H1 (cell line): Measurements from ENCODE around the gene TDRKH. TPM values are rescaled to one million over a fixed set of nuclear protein-coding genes. Genes with fewer than 3 reads are reported as not detected.

Source experiments
- CTCF ChIA-PET: fragments of 300-600 bp; sonication (Branson Sonifier 250); formaldehyde crosslinking; loops from one replicate; lab custom pipeline; 2021; ENCODE audit not compliant: partially characterized antibody; lab: Charles Lee
- POLR2A ChIA-PET: fragments of 300-600 bp; sonication (Branson Sonifier 250); formaldehyde crosslinking; loops from one replicate; lab custom pipeline; 2021; ENCODE audit warnings: inconsistent platforms; ENCODE audit not compliant: partially characterized antibody; lab: Charles Lee
- DNase-seq, 2 experiments: peaks; one replicate each; pipeline versions ENCODE4 v3.0.0 to v3.0.0-alpha.2; 2010 to 2022; ENCODE audit warnings: low spot score in 2 of 2, low read depth in 1 of 2, mixed read lengths in 1 of 2
- FAIRE-seq: peaks from 2 replicates; lab custom pipeline; 2011; peaks lifted over from hg19 to GRCh38; lab: Jason Lieb, UNC
- H2AFZ ChIP-seq: 2 replicates; pipeline ENCODE4 v1.8.1; 2012; ENCODE audit warnings: low read length, inconsistent platforms
- H2AK5ac ChIP-seq: 2 replicates; pipeline ENCODE4 v1.6.1; 2013; ENCODE audit warnings: low read depth, low read length
- H2BK120ac ChIP-seq: replicated peaks from 2 replicates; pipeline ENCODE3; 2013; ENCODE audit warnings: low read depth, low read length, inconsistent platforms
- H2BK12ac ChIP-seq: 2 replicates; pipeline ENCODE4 v1.6.1; 2013; ENCODE audit warnings: low read depth, low read length
- H2BK15ac ChIP-seq: 2 replicates; pipeline ENCODE4 v1.6.1; 2013; ENCODE audit warnings: low read length
- H2BK20ac ChIP-seq: 2 replicates; pipeline ENCODE4 v1.6.1; 2013; ENCODE audit warnings: low read length
- H2BK5ac ChIP-seq: 2 replicates; pipeline ENCODE4 v1.6.1; 2013; ENCODE audit warnings: low read depth, low read length
- H3K14ac ChIP-seq: 2 replicates; pipeline ENCODE4 v1.6.1; 2013; ENCODE audit warnings: inconsistent platforms; ENCODE audit not compliant: insufficient read length
- H3K18ac ChIP-seq: 2 replicates; pipeline ENCODE4 v1.6.1; 2013; ENCODE audit warnings: low read length; ENCODE audit errors: extremely low read depth
- H3K23ac ChIP-seq: 2 replicates; pipeline ENCODE4 v1.6.1; 2013; ENCODE audit warnings: inconsistent platforms; ENCODE audit not compliant: insufficient read length
- H3K23me2 ChIP-seq: 2 replicates; pipeline ENCODE4 v1.6.1; 2013; ENCODE audit warnings: low read depth, low read length
- H3K27ac ChIP-seq: 2 replicates; pipeline ENCODE4 v1.6.1; 2011; ENCODE audit warnings: low read depth, low read length, inconsistent platforms
- H3K27me3 ChIP-seq, 4 experiments: replicated peaks in 1 of 4; 1 replicate in 1 of 4; 2 replicates in 3 of 4; pipeline versions ENCODE4 v1.6.1 to v1.8.1; 2011 to 2013; ENCODE audit warnings: low read length in 3 of 4, mild to moderate bottlenecking in 3 of 4, inconsistent platforms in 2 of 4, mixed read lengths in 2 of 4, moderate library complexity in 1 of 4; ENCODE audit not compliant: control insufficient read depth in 3 of 4, insufficient read depth in 3 of 4; ENCODE audit errors: extremely low read depth in 1 of 4
- H3K36me3 ChIP-seq, 4 experiments: 2 replicates each; pipeline versions ENCODE4 v1.6.1 to v1.8.1; 2011 to 2013; ENCODE audit warnings: mild to moderate bottlenecking in 4 of 4, low read length in 3 of 4, moderate library complexity in 2 of 4, control low read depth in 1 of 4, inconsistent platforms in 1 of 4; ENCODE audit not compliant: insufficient read depth in 4 of 4, control insufficient read depth in 2 of 4
- H3K4ac ChIP-seq: replicated peaks from 2 replicates; pipeline ENCODE3; 2013; ENCODE audit warnings: low read length, low read depth, mixed read lengths, inconsistent platforms; ENCODE audit not compliant: insufficient read length
- H3K4me1 ChIP-seq, 4 experiments: replicated peaks in 1 of 4; 1 replicate in 1 of 4; 2 replicates in 3 of 4; pipeline versions ENCODE4 v1.6.1 to v1.8.1; 2011 to 2013; ENCODE audit warnings: low read length in 3 of 4, inconsistent platforms in 2 of 4, mixed read lengths in 1 of 4; ENCODE audit not compliant: insufficient read depth in 4 of 4, control insufficient read depth in 3 of 4
- H3K4me2 ChIP-seq, 2 experiments: 2 replicates each; pipeline versions ENCODE4 v1.6.1 to v1.8.1; 2011 to 2013; ENCODE audit warnings: low read depth in 2 of 2, low read length in 2 of 2, control low read depth in 1 of 2, inconsistent platforms in 1 of 2, mild to moderate bottlenecking in 1 of 2; ENCODE audit not compliant: insufficient read depth in 1 of 2
- H3K4me3 ChIP-seq, 4 experiments: fragments of 200-600, 300-600 bp in 1 of 4; sonication (generic), shearing (Covaris generic), sonication (Bioruptor Twin) in 1 of 4; 2 replicates each; pipeline versions ENCODE4 v1.5.1 to v1.8.1; 2011 to 2016; ENCODE audit warnings: low read length in 4 of 4, low read depth in 3 of 4, control low read depth in 2 of 4, inconsistent platforms in 2 of 4, mild to moderate bottlenecking in 2 of 4, mixed read lengths in 1 of 4, moderate library complexity in 1 of 4; ENCODE audit not compliant: insufficient read depth in 2 of 4; ENCODE audit errors: extremely low read depth in 1 of 4
- H3K56ac ChIP-seq: replicated peaks from 2 replicates; pipeline ENCODE3; 2013; ENCODE audit warnings: low read depth, mild to moderate bottlenecking, mixed read lengths, low read length, inconsistent platforms; ENCODE audit not compliant: insufficient read length
- H3K79me1 ChIP-seq: 2 replicates; pipeline ENCODE4 v1.6.1; 2013; ENCODE audit warnings: low read depth, low read length, control low read depth
- H3K79me2 ChIP-seq, 2 experiments: 2 replicates each; pipeline versions ENCODE4 v1.6.1 to v1.8.1; 2012 to 2013; ENCODE audit warnings: low read length in 2 of 2, mild to moderate bottlenecking in 2 of 2, inconsistent platforms in 1 of 2; ENCODE audit not compliant: insufficient read depth in 2 of 2, control insufficient read depth in 1 of 2
- H3K9ac ChIP-seq, 4 experiments: replicated peaks in 1 of 4; 1 replicate in 1 of 4; 2 replicates in 3 of 4; pipeline versions ENCODE4 v1.6.1 to v1.8.1; 2011 to 2013; ENCODE audit warnings: low read depth in 3 of 4, low read length in 3 of 4, control low read depth in 2 of 4, mild to moderate bottlenecking in 2 of 4, moderate library complexity in 2 of 4, inconsistent platforms in 1 of 4; ENCODE audit errors: extremely low read depth in 1 of 4
- H3K9me3 ChIP-seq, 2 experiments: 2 replicates each; pipeline versions ENCODE4 v1.6.1 to v1.8.1; 2012 to 2013; ENCODE audit warnings: mild to moderate bottlenecking in 2 of 2, moderate library complexity in 2 of 2, control low read depth in 1 of 2, inconsistent platforms in 1 of 2, low read depth in 1 of 2, low read length in 1 of 2, mixed read lengths in 1 of 2; ENCODE audit not compliant: insufficient read depth in 2 of 2
- H4K20me1 ChIP-seq, 2 experiments: replicated peaks in 1 of 2; 2 replicates each; pipeline versions ENCODE3 to v1.8.1; 2011 to 2013; ENCODE audit warnings: inconsistent platforms in 2 of 2, low read length in 2 of 2, mild to moderate bottlenecking in 1 of 2; ENCODE audit not compliant: insufficient read depth in 2 of 2, control insufficient read depth in 1 of 2
- H4K5ac ChIP-seq: 2 replicates; pipeline ENCODE4 v1.6.1; 2013; ENCODE audit warnings: low read length, low read depth, mixed read lengths, inconsistent platforms; ENCODE audit not compliant: insufficient read length
- H4K8ac ChIP-seq: 2 replicates; pipeline ENCODE4 v1.8.0; 2013; ENCODE audit warnings: mild to moderate bottlenecking, moderate library complexity, low read length, inconsistent platforms; ENCODE audit not compliant: insufficient read depth; ENCODE audit errors: extremely low read depth
- H4K91ac ChIP-seq: replicated peaks from 2 replicates; pipeline ENCODE3; 2013; ENCODE audit warnings: low read length, mixed read lengths, inconsistent platforms; ENCODE audit not compliant: insufficient read length
- BACH1 ChIP-seq: IDR thresholded peaks from 2 replicates; pipeline ENCODE4 v1.6.1; 2012; ENCODE audit warnings: low read length, improper control_type of control experiment
- HDAC2 ChIP-seq, 2 experiments: fragments of 300-600 bp in 1 of 2; sonication (generic) in 1 of 2; IDR thresholded peaks; 2 replicates each; pipeline ENCODE4 v1.6.1; 2011 to 2012; ENCODE audit warnings: low read depth in 2 of 2, low read length in 2 of 2, mild to moderate bottlenecking in 2 of 2, moderate library complexity in 2 of 2, borderline replicate concordance in 1 of 2, inconsistent platforms in 1 of 2
- JUND ChIP-seq: IDR thresholded peaks from 2 replicates; pipeline ENCODE4 v1.6.1; 2011; ENCODE audit warnings: mild to moderate bottlenecking, improper control_type of control experiment, low read length
- KDM1A ChIP-seq: fragments of 200-600, 300-600 bp; sonication (generic); IDR thresholded peaks from 2 replicates; pipeline ENCODE4 v1.7.1; 2016; ENCODE audit warnings: mild to moderate bottlenecking, low read length, borderline replicate concordance
- SIN3A ChIP-seq, 2 experiments: IDR thresholded peaks in 1 of 2; conservative IDR thresholded peaks in 1 of 2; 2 replicates each; pipeline ENCODE4 v1.6.1; 2011 to 2012; ENCODE audit warnings: low read length in 2 of 2, improper control_type of control experiment in 1 of 2, low read depth in 1 of 2, mild to moderate bottlenecking in 1 of 2
- TBP ChIP-seq: IDR thresholded peaks from 2 replicates; pipeline ENCODE4 v1.6.1; 2011; ENCODE audit warnings: low read depth, low read length, improper control_type of control experiment
- YY1 ChIP-seq: IDR thresholded peaks from 2 replicates; pipeline ENCODE4 v1.6.1; 2011; ENCODE audit warnings: low read depth, mild to moderate bottlenecking, low read length
- WGBS, 2 experiments: shearing (Covaris generic) in 1 of 2; methylation state at CpG; one replicate each; pipeline versions ENCODE4 v1.1.6 to v1.1.7; 2013 to 2015; ENCODE audit warnings: low lambda C conversion rate in 2 of 2, mixed read lengths in 2 of 2, inconsistent platforms in 1 of 2, low coverage in 1 of 2, missing lambda C conversion rate in 1 of 2; ENCODE audit not compliant: insufficient replicate concordance in 2 of 2, insufficient coverage in 1 of 2, insufficient read length in 1 of 2; ENCODE audit errors: extremely low coverage in 1 of 2, missing lambda C conversion rate in 1 of 2; 5-methylcytosine and 5-hydroxymethylcytosine counted together
- long read RNA-seq, 2 experiments: library from RNA in 1 of 2; library from capped mRNA in 1 of 2; stranded (forward); transcript quantifications; one replicate each; pipeline ENCODE4 v2.0.0, GENCODE V29; 2021; ENCODE audit warnings: inconsistent platforms in 1 of 2
- polyA minus RNA-seq, 3 experiments: library from RNA; depleted of rRNA, polyadenylated mRNA; stranded (reverse); fragments of >200 nt; gene quantifications; 1 replicate in 2 of 3; 2 replicates in 1 of 3; pipeline ENCODE4 v1.2.3, GENCODE V29; 2011
- polyA plus RNA-seq, 7 experiments: library from polyadenylated mRNA; depleted of rRNA in 3 of 7; stranded (reverse) in 5 of 7; unstranded in 2 of 7; fragments of >200 nt in 5 of 7; fragments of 200-250 nt in 2 of 7; gene quantifications; 1 replicate in 5 of 7; 2 replicates in 1 of 7; 4 replicates in 1 of 7; pipeline versions ENCODE4 v1.2.1 to v1.2.3, GENCODE V29; 2011 to 2013; ENCODE audit warnings: missing spikeins in 2 of 7, mixed read lengths in 2 of 7
- total RNA-seq: library from RNA; stranded (reverse); fragmentation: NEBNext Ultra II Directional; extraction: Animal tissue kit (Norgen Biotek cat#: 25700); gene quantifications from 2 replicates; pipeline ENCODE4 v1.2.1, GENCODE V29; 2021

The TDRKH gene
- total RNA-seq (23.8 and 26.1 TPM in 2 replicates), polyA plus RNA-seq (2011; rRNA removed) (7.7 and 9.9 TPM in 2 replicates), polyA minus RNA-seq (2011; rRNA and poly(A)+ RNA removed) (17.9 and 19.3 TPM in 2 replicates)
- polyA plus RNA-seq (2011; cell fraction: cytosol; rRNA removed): 11.5 TPM
- 10.3 TPM for polyA plus RNA-seq (2011; cell fraction: nucleus; rRNA removed)
- polyA plus RNA-seq (2012, experiment 1 of 2): 15.2 to 18.5 TPM (median 16.9 TPM) in 4 replicates
- 3.5 TPM for polyA plus RNA-seq (2012, experiment 2 of 2)
- 15.1 TPM for polyA plus RNA-seq (2013, experiment 1 of 2)
- 15.0 TPM for polyA plus RNA-seq (2013, experiment 2 of 2)
- 8.6 TPM for polyA minus RNA-seq (2011; cell fraction: cytosol; rRNA and poly(A)+ RNA removed)
- 11.3 TPM for polyA minus RNA-seq (2011; cell fraction: nucleus; rRNA and poly(A)+ RNA removed)
- long read RNA-seq, experiment 1, partial matches to known transcripts: 11 of 20 reads
- long read RNA-seq, experiment 1, other reads (novel, unspliced or antisense): 9 of 20 reads
- long read RNA-seq, experiment 2, transcript TDRKH-203 (13 exons, 2,824 nt): major isoform, 9 of 20 reads
- long read RNA-seq, experiment 2, partial matches to known transcripts: 3 of 20 reads
- long read RNA-seq, experiment 2, other reads (novel, unspliced or antisense): 6 of 20 reads

GRCh38 chr1:151790071-151790939 is at the start of gene TDRKH:
TSS of gene TDRKH (minus strand) at chr1:151790500. CDS start at chr1:151783022, 7,478 bp downstream.
- H2BK20ac ChIP-seq: no peak within 1 kb of the TSS
- H2BK15ac ChIP-seq: no peak within 1 kb of the TSS
- no peaks in the 10 kb centered on the region for H3K27me3 ChIP-seq
- peaks cover 0 to 2% (median 0%) of the 10 kb centered on the region in 4 experiments; a peak in 1 of 7 replicates for H3K4me1 ChIP-seq
- H3K4me3 ChIP-seq: peak within 1 kb of the TSS; percentile 85 to 95 (median 88)
- peak within 1 kb of the TSS; percentile 62; the same call in 1 of the 2 replicates for H4K8ac ChIP-seq
- peak within 1 kb of the TSS; percentile 55 for H3K18ac ChIP-seq
- no peaks in the 10 kb centered on the region; the same call in 1 of the 2 replicates for H3K79me1 ChIP-seq
- DNase-seq: peak; percentile 93 to 97
- H3K4me2 ChIP-seq: peak within 1 kb of the TSS; percentile 81 to 94
- H2BK12ac ChIP-seq: peak within 1 kb of the TSS; percentile 60; the same call in 1 of the 2 replicates
- H3K23me2 ChIP-seq: peaks cover 13% of the 10 kb centered on the region
- no peak within 1 kb of the TSS for H3K56ac ChIP-seq
- peak within 1 kb of the TSS; percentile 82; the same call in 1 of the 2 replicates for H2BK5ac ChIP-seq
- H3K79me2 ChIP-seq: 0 out of 4 replicates have a peak, but pooled peaks cover 0 to 3% of the 10 kb centered on the region in 2 experiments
- peak; percentile 98 for FAIRE-seq
- peak within 1 kb of the TSS; percentile 92 for H3K14ac ChIP-seq
- H3K9me3 ChIP-seq: no peaks in the 10 kb centered on the region
- H2AK5ac ChIP-seq: no peak within 1 kb of the TSS
- H2AFZ ChIP-seq: peak within 1 kb of the TSS; percentile 98
- H4K5ac ChIP-seq: peak within 1 kb of the TSS; percentile 3
- H3K4ac ChIP-seq: peak within 1 kb of the TSS; percentile 33
- no peaks in the 10 kb centered on the region for H3K36me3 ChIP-seq
- ChIA-PET CTCF (interaction anchor here (0.7 to 2.0 kb wide), 13 partner anchors 8 to 197 kb away, joined by 3 to 9 read pairs (median 3); partner anchors contain the start of gene MRPL9), POLR2A (interaction anchor here (0.9 to 2.3 kb wide), 5 partner anchors 27 to 49 kb away, joined by 3 to 10 read pairs (median 3); partner anchors contain the start of genes C2CD4D and MRPL9)
- peak within 1 kb of the TSS; percentile 38 to 86 (median 44); a peak in 5 of 7 replicates for H3K9ac ChIP-seq
- WGBS, 2 experiments: 1% methylated on average over 52 of the region's 58 CpGs; no CpG with 5 or more reads in 1 of the 2 experiments
- H4K91ac ChIP-seq: peak within 1 kb of the TSS; percentile 79
- no peak within 1 kb of the TSS for H2BK120ac ChIP-seq
- H3K27ac ChIP-seq: no peak within 1 kb of the TSS
- H4K20me1 ChIP-seq: no peaks in the 10 kb centered on the region
- H3K23ac ChIP-seq: no peak within 1 kb of the TSS
- TF ChIP-seq SIN3A (conservative IDR thresholded peaks at IDR 0.05 in 1 of 2, IDR thresholded peaks at IDR 0.05 in 1 of 2; ENCODE audit: low read depth in 1 of 2, low read length in 2 of 2) (peak in 1 of 2 experiments; percentile 65; a peak in 2 of 4 replicates), KDM1A (peak; percentile 55; the same call in 1 of the 2 replicates), BACH1 (peak; percentile 55; the same call in 1 of the 2 replicates), HDAC2 (IDR thresholded peaks at IDR 0.05; ENCODE audit: borderline replicate concordance in 1 of 2, low read depth in 2 of 2, low read length in 2 of 2) (no peak; a peak in 1 of 4 replicates), YY1 (0 out of 2 replicates have a peak, but pooled peaks have one; percentile 16), TBP (peak; percentile 72), JUND (no peak)
